Measurements from ENCODE around the gene TSPEAR. TPM values are rescaled to one million over a fixed set of nuclear protein-coding genes. Genes with fewer than 3 reads are reported as not detected.

TSPEAR gene
- total RNA-seq, 1 donor from 2014 or later, result not detected

DNA sequence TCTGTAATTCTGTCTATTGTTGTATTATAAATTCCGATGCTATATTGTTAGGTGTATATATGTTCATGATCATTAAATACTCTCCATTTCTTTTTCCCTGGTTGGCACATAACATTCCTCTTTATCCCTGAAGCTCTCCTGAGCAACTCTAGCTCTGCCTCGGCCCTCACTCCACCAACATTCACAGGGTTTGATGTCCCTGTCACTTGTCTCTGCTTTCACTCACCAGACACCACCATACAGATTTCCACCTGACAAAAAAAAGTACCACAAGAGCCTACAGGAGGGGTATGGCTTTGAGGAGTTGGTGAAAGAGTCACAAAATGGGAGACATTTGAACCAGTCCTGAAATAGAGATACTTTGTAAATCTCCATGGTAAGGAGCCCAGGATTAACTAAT is 8.8 kb upstream of the TSPEAR start:
- no peak for DNase-seq (ENCODE audit: low spot score, unreplicated experiment)
- TF ChIP-seq CTCF (IDR thresholded peaks at IDR 0.05; ENCODE audit: unreplicated experiment), result no peak
- Mint-ChIP-seq H3K36me3 (ENCODE audit: insufficient read depth) (no peaks in the 10 kb centered on the region), H3K27me3 (peaks cover 49% of the 10 kb centered on the region), H3K27ac (no peak overlapping the region), H3K4me3 (ENCODE audit: low read depth) (no peak overlapping the region), H3K4me1 (ENCODE audit: low read depth) (peaks cover 7% of the 10 kb centered on the region), H3K9me3 (ENCODE audit: low read depth) (no peaks in the 10 kb centered on the region)

DNA sequence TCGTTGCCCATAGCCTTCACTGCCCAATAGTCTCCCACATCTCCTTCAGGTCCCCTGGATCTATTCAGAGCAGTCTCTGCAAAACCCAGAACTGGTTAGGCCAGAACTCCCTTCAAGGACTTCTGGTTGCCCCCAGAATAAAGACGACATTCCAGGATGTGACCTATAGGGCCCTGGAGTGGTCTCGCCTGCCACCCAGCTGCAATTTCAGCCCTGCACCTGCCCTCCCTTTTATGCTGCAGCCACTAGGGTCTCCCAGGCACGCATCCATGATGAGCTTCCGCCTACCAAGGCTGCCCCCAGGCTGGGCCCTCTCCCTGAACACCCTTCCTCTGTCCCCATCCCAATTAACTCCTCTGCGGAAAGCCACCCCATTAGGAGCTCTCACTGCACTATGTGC is 7.2 kb upstream of the TSPEAR start:
- no peaks in the 10 kb centered on the region for H3K36me3 Mint-ChIP-seq (ENCODE audit: insufficient read depth)
- H3K27me3 Mint-ChIP-seq, result peaks cover 57% of the 10 kb centered on the region
- no peaks in the 10 kb centered on the region for H3K9me3 Mint-ChIP-seq (ENCODE audit: low read depth)
- H3K4me3 Mint-ChIP-seq (ENCODE audit: low read depth), result no peak overlapping the region
- no peak for TF ChIP-seq CTCF (IDR thresholded peaks at IDR 0.05; ENCODE audit: unreplicated experiment)
- no peak overlapping the region for H3K27ac Mint-ChIP-seq
- peaks cover 7% of the 10 kb centered on the region for H3K4me1 Mint-ChIP-seq (ENCODE audit: low read depth)
- DNase-seq (ENCODE audit: low spot score, unreplicated experiment), result no peak

GRCh38 chr21:44718093-44718492 is 6.7 kb upstream of the TSPEAR start:
- Mint-ChIP-seq H3K9me3 (ENCODE audit: low read depth) (no peaks in the 10 kb centered on the region), H3K4me3 (ENCODE audit: low read depth) (no peak overlapping the region), H3K36me3 (ENCODE audit: insufficient read depth) (no peaks in the 10 kb centered on the region), H3K27me3 (peaks cover 59% of the 10 kb centered on the region), H3K4me1 (ENCODE audit: low read depth) (peaks cover 6% of the 10 kb centered on the region), H3K27ac (no peak overlapping the region)
- no peak for DNase-seq (ENCODE audit: low spot score, unreplicated experiment)
- no peak for TF ChIP-seq CTCF (IDR thresholded peaks at IDR 0.05; ENCODE audit: unreplicated experiment)

DNA sequence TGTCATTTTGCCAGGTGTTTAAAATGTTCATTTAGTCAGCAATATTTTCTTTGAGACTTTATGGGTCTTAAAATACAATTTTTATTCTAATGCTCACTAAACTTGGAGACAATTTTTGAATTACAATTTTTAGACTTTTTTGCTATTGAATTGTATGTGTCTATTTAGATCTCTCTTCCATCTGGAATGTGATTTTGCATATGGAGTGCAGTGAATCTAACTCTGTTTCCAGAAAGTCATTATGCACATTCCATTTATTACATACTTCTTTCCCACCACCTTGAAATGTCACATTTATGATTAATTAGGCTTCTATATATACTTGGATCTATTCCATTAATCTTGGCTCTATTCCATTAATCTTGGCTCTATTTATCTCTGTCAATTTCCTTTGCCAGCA is 5.6 kb upstream of the TSPEAR start:
- no peaks in the 10 kb centered on the region for H3K4me1 Mint-ChIP-seq (ENCODE audit: low read depth)
- no peak overlapping the region for H3K4me3 Mint-ChIP-seq (ENCODE audit: low read depth)
- peaks cover 61% of the 10 kb centered on the region for H3K27me3 Mint-ChIP-seq
- H3K9me3 Mint-ChIP-seq (ENCODE audit: low read depth), result no peaks in the 10 kb centered on the region
- no peak overlapping the region for H3K27ac Mint-ChIP-seq
- no peak for DNase-seq (ENCODE audit: low spot score, unreplicated experiment)
- TF ChIP-seq CTCF (IDR thresholded peaks at IDR 0.05; ENCODE audit: unreplicated experiment), result no peak
- no peaks in the 10 kb centered on the region for H3K36me3 Mint-ChIP-seq (ENCODE audit: insufficient read depth)

GRCh38 chr21:44714905-44715304 is 3.5 kb upstream of the TSPEAR start:
- H3K36me3 Mint-ChIP-seq (ENCODE audit: insufficient read depth), result no peaks in the 10 kb centered on the region
- no peak for TF ChIP-seq CTCF (IDR thresholded peaks at IDR 0.05; ENCODE audit: unreplicated experiment)
- peaks cover 74% of the 10 kb centered on the region for H3K27me3 Mint-ChIP-seq
- H3K4me3 Mint-ChIP-seq (ENCODE audit: low read depth), result no peak overlapping the region
- H3K9me3 Mint-ChIP-seq (ENCODE audit: low read depth), result no peaks in the 10 kb centered on the region
- DNase-seq (ENCODE audit: low spot score, unreplicated experiment), result no peak
- H3K4me1 Mint-ChIP-seq (ENCODE audit: low read depth), result peaks cover 9% of the 10 kb centered on the region
- no peak overlapping the region for H3K27ac Mint-ChIP-seq
